NT2/D1 (cell line): ENCODE measurements around the gene TMEM91.
"Not testable (repeated sequence)": the region's sequence is repeated elsewhere in the genome, so short reads cannot be mapped to it uniquely, and the experiment has no call there.

Source experiments
- SUZ12 ChIP-seq: IDR thresholded peaks from 2 replicates; pipeline ENCODE4 v1.6.1; 2011; ENCODE audit not compliant: insufficient read length, insufficient read depth; ENCODE audit errors: extremely low read depth
- YY1 ChIP-seq: IDR thresholded peaks from 2 replicates; pipeline ENCODE4 v1.6.1; 2011; ENCODE audit not compliant: insufficient read length, insufficient read depth
- ZNF274 ChIP-seq: IDR thresholded peaks from 2 replicates; pipeline ENCODE4 v1.6.1; 2011; ENCODE audit warnings: mild to moderate bottlenecking, low read depth, low read length

DNA sequence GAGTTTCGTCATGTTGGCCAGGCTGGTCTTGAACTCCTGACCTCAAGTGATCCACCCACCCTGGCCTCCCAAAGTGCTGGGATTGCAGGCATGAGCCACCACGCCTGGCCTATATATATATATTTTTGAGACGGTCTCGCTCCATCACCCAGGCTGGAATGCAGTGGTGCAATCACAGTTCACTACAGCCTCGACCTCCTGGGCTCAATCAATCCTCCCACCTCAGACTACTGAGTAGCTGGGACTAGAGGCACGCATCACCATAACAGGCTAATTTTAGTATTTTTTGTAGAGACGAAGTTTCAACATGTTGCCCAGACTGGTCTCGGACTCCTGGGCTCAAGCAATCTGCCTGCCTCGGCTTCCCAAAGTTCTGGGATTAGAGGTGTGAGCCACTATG lies 29.4 kb upstream of the TMEM91 start:
- not testable (repeated sequence) for TF ChIP-seq YY1, SUZ12, ZNF274
